ENCODE data around the gene RNF126.
"Not testable (repeated sequence)": the region's sequence is repeated elsewhere in the genome, so short reads cannot be mapped to it uniquely, and the experiment has no call there.

DNA sequence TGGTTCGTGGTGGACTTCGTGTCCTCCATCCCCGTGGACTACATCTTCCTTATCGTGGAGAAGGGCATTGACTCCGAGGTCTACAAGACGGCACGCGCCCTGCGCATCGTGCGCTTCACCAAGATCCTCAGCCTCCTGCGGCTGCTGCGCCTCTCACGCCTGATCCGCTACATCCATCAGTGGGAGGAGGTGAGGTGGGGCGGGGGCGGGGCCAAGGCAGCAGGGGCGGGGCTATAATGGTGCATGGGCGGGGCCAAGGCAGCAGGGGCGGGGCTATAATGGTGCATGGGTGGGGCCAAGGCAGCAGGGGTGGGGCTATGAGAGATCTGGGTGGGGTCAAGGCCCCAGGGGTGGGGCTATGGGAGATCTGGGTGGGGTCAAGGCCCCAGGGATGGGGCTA is 59.2 kb downstream of the RNF126 start:
- TF ChIP-seq EP300 (conservative IDR thresholded peaks at IDR 0.05; ENCODE audit: poor library complexity, severe bottlenecking); SMC3 (conservative IDR thresholded peaks at IDR 0.05; ENCODE audit: poor library complexity); POLR2AphosphoS5 (IDR thresholded peaks at IDR 0.05); TAF1 (IDR thresholded peaks at IDR 0.05; ENCODE audit: low read depth); RAD21 (conservative IDR thresholded peaks at IDR 0.05); EZH2 (IDR thresholded peaks at IDR 0.05; ENCODE audit: borderline replicate concordance, insufficient read depth, low read length, poor library complexity, severe bottlenecking): not testable (repeated sequence)
- TF ChIP-seq, protein P1, sequence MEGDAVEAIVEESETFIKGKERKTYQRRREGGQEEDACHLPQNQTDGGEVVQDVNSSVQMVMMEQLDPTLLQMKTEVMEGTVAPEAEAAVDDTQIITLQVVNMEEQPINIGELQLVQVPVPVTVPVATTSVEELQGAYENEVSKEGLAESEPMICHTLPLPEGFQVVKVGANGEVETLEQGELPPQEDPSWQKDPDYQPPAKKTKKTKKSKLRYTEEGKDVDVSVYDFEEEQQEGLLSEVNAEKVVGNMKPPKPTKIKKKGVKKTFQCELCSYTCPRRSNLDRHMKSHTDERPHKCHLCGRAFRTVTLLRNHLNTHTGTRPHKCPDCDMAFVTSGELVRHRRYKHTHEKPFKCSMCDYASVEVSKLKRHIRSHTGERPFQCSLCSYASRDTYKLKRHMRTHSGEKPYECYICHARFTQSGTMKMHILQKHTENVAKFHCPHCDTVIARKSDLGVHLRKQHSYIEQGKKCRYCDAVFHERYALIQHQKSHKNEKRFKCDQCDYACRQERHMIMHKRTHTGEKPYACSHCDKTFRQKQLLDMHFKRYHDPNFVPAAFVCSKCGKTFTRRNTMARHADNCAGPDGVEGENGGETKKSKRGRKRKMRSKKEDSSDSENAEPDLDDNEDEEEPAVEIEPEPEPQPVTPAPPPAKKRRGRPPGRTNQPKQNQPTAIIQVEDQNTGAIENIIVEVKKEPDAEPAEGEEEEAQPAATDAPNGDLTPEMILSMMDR (IDR thresholded peaks at IDR 0.05; ENCODE audit: poor library complexity, severe bottlenecking), result not testable (repeated sequence)
- TF ChIP-seq, protein P2, sequence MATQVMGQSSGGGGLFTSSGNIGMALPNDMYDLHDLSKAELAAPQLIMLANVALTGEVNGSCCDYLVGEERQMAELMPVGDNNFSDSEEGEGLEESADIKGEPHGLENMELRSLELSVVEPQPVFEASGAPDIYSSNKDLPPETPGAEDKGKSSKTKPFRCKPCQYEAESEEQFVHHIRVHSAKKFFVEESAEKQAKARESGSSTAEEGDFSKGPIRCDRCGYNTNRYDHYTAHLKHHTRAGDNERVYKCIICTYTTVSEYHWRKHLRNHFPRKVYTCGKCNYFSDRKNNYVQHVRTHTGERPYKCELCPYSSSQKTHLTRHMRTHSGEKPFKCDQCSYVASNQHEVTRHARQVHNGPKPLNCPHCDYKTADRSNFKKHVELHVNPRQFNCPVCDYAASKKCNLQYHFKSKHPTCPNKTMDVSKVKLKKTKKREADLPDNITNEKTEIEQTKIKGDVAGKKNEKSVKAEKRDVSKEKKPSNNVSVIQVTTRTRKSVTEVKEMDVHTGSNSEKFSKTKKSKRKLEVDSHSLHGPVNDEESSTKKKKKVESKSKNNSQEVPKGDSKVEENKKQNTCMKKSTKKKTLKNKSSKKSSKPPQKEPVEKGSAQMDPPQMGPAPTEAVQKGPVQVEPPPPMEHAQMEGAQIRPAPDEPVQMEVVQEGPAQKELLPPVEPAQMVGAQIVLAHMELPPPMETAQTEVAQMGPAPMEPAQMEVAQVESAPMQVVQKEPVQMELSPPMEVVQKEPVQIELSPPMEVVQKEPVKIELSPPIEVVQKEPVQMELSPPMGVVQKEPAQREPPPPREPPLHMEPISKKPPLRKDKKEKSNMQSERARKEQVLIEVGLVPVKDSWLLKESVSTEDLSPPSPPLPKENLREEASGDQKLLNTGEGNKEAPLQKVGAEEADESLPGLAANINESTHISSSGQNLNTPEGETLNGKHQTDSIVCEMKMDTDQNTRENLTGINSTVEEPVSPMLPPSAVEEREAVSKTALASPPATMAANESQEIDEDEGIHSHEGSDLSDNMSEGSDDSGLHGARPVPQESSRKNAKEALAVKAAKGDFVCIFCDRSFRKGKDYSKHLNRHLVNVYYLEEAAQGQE (IDR thresholded peaks at IDR 0.05; ENCODE audit: borderline replicate concordance), result not testable (repeated sequence)

Measured in neural cell (in vitro differentiated cells).